Kidney (tissue), 14 donors: Measurements from ENCODE around the gene FLCN. TPM values are rescaled to one million over a fixed set of nuclear protein-coding genes. Genes with fewer than 3 reads are reported as not detected.
"Not testable (repeated sequence)": the region's sequence is repeated elsewhere in the genome, so short reads cannot be mapped to it uniquely, and the experiment has no call there.

ENCODE experiments used
- DNase-seq, 5 donors: peaks; one replicate each; pipeline ENCODE4 v3.0.0-alpha.2; 2013 to 2020
- FAIRE-seq: peaks from 2 replicates; lab custom pipeline; 2012; peaks lifted over from hg19 to GRCh38; lab: Jason Lieb, UNC
- H3K27ac ChIP-seq, 2 donors: one replicate each; pipeline ENCODE4 v1.7.0; 2013; ENCODE audit warnings: low read depth in 2 of 2, low read length in 2 of 2, inconsistent platforms in 1 of 2
- H3K27me3 ChIP-seq: one replicate; pipeline ENCODE4 v1.7.1; 2013; ENCODE audit warnings: low read length, inconsistent platforms; ENCODE audit not compliant: control insufficient read depth, insufficient read depth
- H3K36me3 ChIP-seq, 3 donors: one replicate each; pipeline versions ENCODE4 v1.7.0 to v1.7.1; 2013; ENCODE audit warnings: low read length in 3 of 3, control low read depth in 1 of 3, inconsistent platforms in 1 of 3; ENCODE audit not compliant: insufficient read depth in 3 of 3, control insufficient read depth in 2 of 3
- H3K4me1 ChIP-seq, 3 donors: one replicate each; pipeline versions ENCODE4 v1.7.0 to v1.7.1; 2013; ENCODE audit warnings: low read length in 3 of 3, inconsistent platforms in 1 of 3, low read depth in 1 of 3; ENCODE audit not compliant: control insufficient read depth in 2 of 3, insufficient read depth in 2 of 3
- H3K4me3 ChIP-seq, 3 donors: one replicate each; pipeline versions ENCODE4 v1.7.0 to v1.8.1; 2013; ENCODE audit warnings: low read length in 3 of 3, control low read depth in 1 of 3, inconsistent platforms in 1 of 3
- H3K9ac ChIP-seq, 3 donors: one replicate each; pipeline versions ENCODE4 v1.7.0 to v1.7.1; 2013; ENCODE audit warnings: low read length in 3 of 3, control low read depth in 1 of 3, inconsistent platforms in 1 of 3
- H3K9me3 ChIP-seq, 3 donors: one replicate each; pipeline versions ENCODE4 v1.7.0 to v1.7.1; 2013; ENCODE audit warnings: low read length in 3 of 3, control low read depth in 1 of 3, inconsistent platforms in 1 of 3; ENCODE audit not compliant: control insufficient read depth in 2 of 3, insufficient read depth in 1 of 3
- intact Hi-C: fragments of 100-400 bp; cut with DNase I; formaldehyde crosslinking; loops from one replicate; pipeline ENCODE4 v1.11.1; 2022
- polyA plus RNA-seq: library from polyadenylated mRNA; stranded (reverse); fragments of 350-450 nt; fragmentation: Illumina TruSeq; extraction: RNeasy Lipid Tissue Mini Kit (QIAGEN cat#74804); gene quantifications from one replicate; pipeline ENCODE4 v1.2.3, GENCODE V29; 2014; ENCODE audit warnings: low read depth, low replicate concordance; ENCODE audit not compliant: insufficient read depth
- total RNA-seq: library from RNA; stranded (reverse); fragmentation: NEBNext Ultra II Directional; extraction: Animal tissue kit (Norgen Biotek cat#: 25700); gene quantifications from one replicate; pipeline ENCODE4 v1.2.1, GENCODE V29; 2021
- TF ChIP-seq, protein P1 (sequence below): IDR thresholded peaks from 3 replicates; pipeline ENCODE4 v1.5.1; 2012; ENCODE audit warnings: mild to moderate bottlenecking, moderate library complexity, borderline replicate concordance; ENCODE audit not compliant: insufficient read depth; ENCODE audit errors: extremely low read depth
- donor health status: control.
- donor health status: control.
- donor health status: control.
- donor health status: control.
- donor health status: control.
- donor health status: DM: yes; HTN: yes; CAD: no.
- donor health status: Normal renal cell carcinoma (clear cell type).

FLCN gene
- total and polyA plus RNA-seq, 2 donors from 2014 or later: 14.2 to 44.4 TPM

DNA sequence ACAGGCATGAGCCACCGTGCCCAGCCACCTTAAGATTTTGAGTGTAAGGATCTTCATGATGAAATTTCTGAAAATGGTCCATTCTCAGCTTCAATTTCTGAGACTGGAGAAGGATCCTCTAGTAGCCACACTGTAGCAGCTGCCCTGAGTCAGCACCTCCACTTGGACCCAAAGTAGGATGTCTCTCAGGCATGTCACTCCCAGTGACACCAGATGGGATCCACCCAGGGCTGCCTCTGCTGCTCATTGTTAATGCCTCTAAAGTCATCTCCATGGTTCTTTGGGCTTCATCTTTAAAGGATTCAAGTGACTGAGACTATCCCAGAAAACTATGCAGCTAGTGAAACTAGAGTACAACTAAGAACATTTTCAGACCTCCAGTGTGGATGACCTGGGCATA is 38.7 kb downstream of the FLCN start:
- DNase-seq (no peak), FAIRE-seq (no peak)
- Histone ChIP-seq H3K27ac (no peak overlapping the region), H3K4me1 (no peaks in the 10 kb centered on the region), H3K9me3 (no peaks in the 10 kb centered on the region), H3K4me3 (no peak overlapping the region), H3K9ac (no peak overlapping the region), H3K27me3 (no peaks in the 10 kb centered on the region), H3K36me3 (peaks cover 0 to 6% (median 2%) of the 10 kb centered on the region in 3 donors)
- TF ChIP-seq, protein P1, sequence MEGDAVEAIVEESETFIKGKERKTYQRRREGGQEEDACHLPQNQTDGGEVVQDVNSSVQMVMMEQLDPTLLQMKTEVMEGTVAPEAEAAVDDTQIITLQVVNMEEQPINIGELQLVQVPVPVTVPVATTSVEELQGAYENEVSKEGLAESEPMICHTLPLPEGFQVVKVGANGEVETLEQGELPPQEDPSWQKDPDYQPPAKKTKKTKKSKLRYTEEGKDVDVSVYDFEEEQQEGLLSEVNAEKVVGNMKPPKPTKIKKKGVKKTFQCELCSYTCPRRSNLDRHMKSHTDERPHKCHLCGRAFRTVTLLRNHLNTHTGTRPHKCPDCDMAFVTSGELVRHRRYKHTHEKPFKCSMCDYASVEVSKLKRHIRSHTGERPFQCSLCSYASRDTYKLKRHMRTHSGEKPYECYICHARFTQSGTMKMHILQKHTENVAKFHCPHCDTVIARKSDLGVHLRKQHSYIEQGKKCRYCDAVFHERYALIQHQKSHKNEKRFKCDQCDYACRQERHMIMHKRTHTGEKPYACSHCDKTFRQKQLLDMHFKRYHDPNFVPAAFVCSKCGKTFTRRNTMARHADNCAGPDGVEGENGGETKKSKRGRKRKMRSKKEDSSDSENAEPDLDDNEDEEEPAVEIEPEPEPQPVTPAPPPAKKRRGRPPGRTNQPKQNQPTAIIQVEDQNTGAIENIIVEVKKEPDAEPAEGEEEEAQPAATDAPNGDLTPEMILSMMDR: no peak
- intact Hi-C loops: no loop called here

DNA sequence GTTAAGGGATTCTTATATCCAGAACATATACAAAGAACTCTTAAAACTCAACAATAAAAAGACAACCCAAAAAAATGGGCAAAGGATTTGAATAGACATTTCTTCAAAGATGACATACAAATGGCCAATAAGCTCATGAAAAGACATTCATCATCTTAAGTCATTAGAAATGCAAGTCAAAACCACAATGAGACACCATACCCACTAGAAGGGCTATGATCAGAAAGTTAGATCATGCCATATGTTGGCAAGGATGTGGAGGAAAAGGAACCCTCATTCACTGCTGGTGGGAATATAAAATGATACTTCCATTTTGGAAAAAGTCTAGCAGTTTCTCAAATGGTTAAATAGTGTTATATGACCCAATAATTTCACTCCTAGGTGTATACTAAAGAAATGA is 40.2 kb downstream of the FLCN start:
- Histone ChIP-seq H3K9me3 (no peaks in the 10 kb centered on the region), H3K4me1 (peaks cover 0 to 2% (median 0%) of the 10 kb centered on the region in 3 donors), H3K9ac (no peak overlapping the region), H3K4me3 (no peak overlapping the region), H3K36me3 (no peaks in the 10 kb centered on the region), H3K27ac (no peak overlapping the region), H3K27me3 (no peaks in the 10 kb centered on the region)
- no peak for FAIRE-seq
- DNase-seq: no peak
- intact Hi-C loops: no loop called here
- TF ChIP-seq, protein P1: no peak

DNA sequence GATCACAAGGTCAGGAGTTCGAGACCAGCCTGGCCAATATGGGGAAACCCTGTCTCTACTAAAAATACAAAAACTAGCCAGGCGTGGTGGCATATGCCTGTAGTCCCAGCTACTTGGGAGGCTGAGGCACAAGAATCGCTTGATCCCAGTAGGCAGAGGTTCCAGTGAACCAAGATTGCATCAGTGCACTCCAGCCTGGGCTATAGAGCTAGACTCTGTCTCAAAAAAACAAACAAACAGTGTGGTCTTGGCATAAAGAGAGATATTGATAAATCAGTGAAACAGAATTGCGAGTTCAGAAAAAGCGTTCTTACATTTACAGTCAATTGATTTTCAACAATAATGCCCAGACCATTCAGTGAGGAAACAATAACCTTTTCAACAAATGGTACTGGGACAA is 41.5 kb downstream of the FLCN start:
- H3K27ac ChIP-seq, H3K4me1 ChIP-seq, H3K9me3 ChIP-seq, intact Hi-C loops, H3K9ac ChIP-seq, H3K27me3 ChIP-seq, H3K4me3 ChIP-seq, H3K36me3 ChIP-seq, FAIRE-seq, DNase-seq: not testable (repeated sequence)

DNA sequence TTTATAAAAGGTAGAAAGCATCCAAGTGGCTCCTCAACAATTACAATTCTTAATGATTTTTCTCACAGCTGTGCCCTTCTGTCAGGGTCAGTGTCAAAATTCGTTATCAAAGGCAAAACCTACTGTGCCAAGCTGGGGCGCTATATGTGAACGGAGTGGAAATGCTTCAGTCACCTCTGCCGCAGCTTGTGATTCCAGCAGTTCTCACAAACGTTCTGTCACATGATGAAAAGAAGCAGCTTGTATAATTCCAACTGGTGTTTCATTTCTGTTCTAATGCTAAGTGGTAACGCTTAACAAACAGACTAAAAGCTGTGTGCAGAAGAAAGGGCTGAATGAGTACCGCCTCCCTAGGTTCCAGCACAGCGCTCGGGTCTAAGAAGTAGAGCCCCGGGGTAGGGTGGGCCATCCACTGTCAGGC is 45.0 kb downstream of the FLCN start:
- DNase-seq (peak in 2 of 5 donors; percentile 30 to 66), FAIRE-seq (no peak)
- Histone ChIP-seq H3K36me3 (peaks cover 0 to 8% (median 0%) of the 10 kb centered on the region in 3 donors), H3K4me3 (no peak overlapping the region), H3K9ac (no peak overlapping the region), H3K27ac (no peak overlapping the region), H3K4me1 (peaks cover 0 to 5% (median 0%) of the 10 kb centered on the region in 3 donors), H3K27me3 (no peaks in the 10 kb centered on the region), H3K9me3 (no peaks in the 10 kb centered on the region)
- intact Hi-C loops: no loop called here
- TF ChIP-seq, protein P1: no peak
